ENCODE data around the gene VPS52. TPM values are rescaled to one million over a fixed set of nuclear protein-coding genes. Genes with fewer than 3 reads are reported as not detected.

Gene VPS52
- total RNA-seq, 1 donor from 2014 or later: 47.5 TPM

GRCh38 chr6:33215271-33216116 is 56.2 kb downstream of the VPS52 start:
- intact Hi-C loops (cut with DNase I): no loop called here
- H3K4me1 ChIP-seq: peaks cover 17% of the 10 kb centered on the region
- no peak overlapping the region for H3K4me3 ChIP-seq
- no peak overlapping the region for H3K27ac ChIP-seq
- ATAC-seq: no peak
- no peaks in the 10 kb centered on the region for H3K9me3 ChIP-seq
- no peak for TF ChIP-seq CTCF (IDR thresholded peaks at IDR 0.05)
- H3K36me3 ChIP-seq: peaks cover 8% of the 10 kb centered on the region
- peaks cover 9% of the 10 kb centered on the region for H3K27me3 ChIP-seq
- no peak for DNase-seq

- H3K4me1 ChIP-seq: peaks cover 22% of the 10 kb centered on the region
- DNase-seq (no peak), ATAC-seq (no peak)
- intact Hi-C loops (cut with DNase I): no loop called here
- no peak for TF ChIP-seq CTCF (IDR thresholded peaks at IDR 0.05)
- H3K36me3 ChIP-seq: peaks cover 21% of the 10 kb centered on the region
- H3K27me3 ChIP-seq: no peaks in the 10 kb centered on the region
- H3K4me3 ChIP-seq: peak overlapping the region; percentile 47
- H3K9me3 ChIP-seq: no peaks in the 10 kb centered on the region
- no peak overlapping the region for H3K27ac ChIP-seq
These were observed 57.7 kb downstream of the VPS52 start for GRCh38 chr6:33213989-33214335.

GRCh38 chr6:33213166-33213988 is 58.3 kb downstream of the VPS52 start:
- no peak for TF ChIP-seq CTCF (IDR thresholded peaks at IDR 0.05)
- ATAC-seq (peak; percentile 14), DNase-seq (no peak)
- peak overlapping the region; percentile 47 for H3K4me3 ChIP-seq
- H3K9me3 ChIP-seq: no peaks in the 10 kb centered on the region
- no peak overlapping the region for H3K27ac ChIP-seq
- intact Hi-C loops (cut with DNase I): no loop called here
- peaks cover 21% of the 10 kb centered on the region for H3K36me3 ChIP-seq
- H3K4me1 ChIP-seq: peaks cover 25% of the 10 kb centered on the region
- H3K27me3 ChIP-seq: no peaks in the 10 kb centered on the region

GRCh38 chr6:33212857-33213165 is 58.9 kb downstream of the VPS52 start:
- Histone ChIP-seq H3K36me3 (peaks cover 21% of the 10 kb centered on the region), H3K9me3 (no peaks in the 10 kb centered on the region), H3K4me3 (peak overlapping the region; percentile 47), H3K27ac (no peak overlapping the region), H3K4me1 (peaks cover 25% of the 10 kb centered on the region), H3K27me3 (no peaks in the 10 kb centered on the region)
- no peak for TF ChIP-seq CTCF (IDR thresholded peaks at IDR 0.05)
- DNase-seq: no peak
- intact Hi-C loops (cut with DNase I): no loop called here
- ATAC-seq: no peak

- no peak overlapping the region for H3K27ac ChIP-seq
- TF ChIP-seq CTCF (IDR thresholded peaks at IDR 0.05): no peak
- DNase-seq (no peak), ATAC-seq (no peak)
- no peaks in the 10 kb centered on the region for H3K27me3 ChIP-seq
- no peak overlapping the region for H3K4me3 ChIP-seq
- peaks cover 28% of the 10 kb centered on the region for H3K4me1 ChIP-seq
- intact Hi-C loops (cut with DNase I): no loop called here
- no peaks in the 10 kb centered on the region for H3K9me3 ChIP-seq
- H3K36me3 ChIP-seq: peaks cover 21% of the 10 kb centered on the region
These were observed 59.8 kb downstream of the VPS52 start for GRCh38 chr6:33211666-33212422.
